Immature natural killer cell (primary cell): ENCODE results near the gene TFCP2L1. TPM values are rescaled to one million over a fixed set of nuclear protein-coding genes. Genes with fewer than 3 reads are reported as not detected.

Experiments
- DNase-seq, 3 donors: peaks; one replicate each; pipeline ENCODE4 v3.0.0; 2022; ENCODE audit warnings: mixed read lengths in 1 of 3
- H3K27ac Mint-ChIP-seq, 6 donors: one replicate each; pipeline ENCODE4 v1.8.0; 2020; ENCODE audit warnings: mixed read lengths in 6 of 6, mild to moderate bottlenecking in 5 of 6, inconsistent platforms in 4 of 6, moderate library complexity in 3 of 6
- H3K27me3 Mint-ChIP-seq, 3 donors: one replicate each; pipeline ENCODE4 v1.8.0; 2020 to 2021; ENCODE audit warnings: low read depth in 3 of 3, mild to moderate bottlenecking in 3 of 3, mixed read lengths in 3 of 3, moderate library complexity in 3 of 3, inconsistent platforms in 1 of 3
- H3K36me3 Mint-ChIP-seq, 3 donors: one replicate each; pipeline ENCODE4 v1.8.0; 2020; ENCODE audit warnings: mixed read lengths in 3 of 3, inconsistent platforms in 2 of 3, mild to moderate bottlenecking in 2 of 3
- H3K4me1 Mint-ChIP-seq, 2 donors: one replicate each; pipeline ENCODE4 v1.8.0; 2020; ENCODE audit warnings: inconsistent platforms in 2 of 2, mild to moderate bottlenecking in 2 of 2, mixed read lengths in 2 of 2, moderate library complexity in 1 of 2
- H3K4me3 Mint-ChIP-seq, 5 donors: one replicate each; pipeline ENCODE4 v1.8.0; 2020; ENCODE audit warnings: mild to moderate bottlenecking in 5 of 5, mixed read lengths in 5 of 5, inconsistent platforms in 3 of 5, moderate library complexity in 3 of 5
- H3K9me3 Mint-ChIP-seq, 6 donors: one replicate each; pipeline ENCODE4 v1.8.0; 2020; ENCODE audit warnings: mild to moderate bottlenecking in 6 of 6, mixed read lengths in 6 of 6, inconsistent platforms in 4 of 6, moderate library complexity in 3 of 6
- polyA plus RNA-seq, 3 donors: library from polyadenylated mRNA; unstranded; fragments of 300-500 nt; fragmentation: Illumina TruSeq; gene quantifications; one replicate each; pipeline ENCODE4 v1.2.3, GENCODE V29; 2021

The TFCP2L1 gene
- polyA plus RNA-seq, 3 donors from 2014 or later = 0.02 to 0.14 TPM; not detected in 1

GRCh38 chr2:121248766-121249343 lies 36.1 kb downstream of the TFCP2L1 start:
- Mint-ChIP-seq H3K27me3 (peaks cover 0 to 2% (median 0%) of the 10 kb centered on the region in 3 donors), H3K4me1 (no peaks in the 10 kb centered on the region), H3K9me3 (no peaks in the 10 kb centered on the region), H3K27ac (no peak overlapping the region), H3K4me3 (no peak overlapping the region), H3K36me3 (no peaks in the 10 kb centered on the region)
- DNase-seq = no peak

DNA sequence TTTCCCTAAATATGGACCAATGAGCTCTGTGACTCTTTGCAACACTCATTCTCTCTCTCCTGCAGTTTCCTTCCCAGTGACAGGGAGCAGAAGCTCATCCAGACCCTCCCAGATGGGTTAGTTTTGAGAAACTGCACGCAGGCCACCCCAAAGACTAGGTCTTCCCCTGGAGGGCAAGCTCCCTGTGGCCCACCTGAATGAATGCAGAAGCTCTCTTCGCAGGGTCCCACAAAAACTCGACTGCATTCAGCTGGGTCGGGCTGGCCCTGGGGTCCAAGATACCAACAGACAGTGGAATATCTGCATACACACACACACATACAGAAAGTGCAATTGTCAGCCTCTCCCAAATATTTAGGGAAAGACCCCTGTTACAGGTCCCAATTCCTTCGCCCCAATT lies 37.0 kb downstream of the TFCP2L1 start:
- no peaks in the 10 kb centered on the region for H3K36me3 Mint-ChIP-seq

GRCh38 chr2:121247534-121247933 lies 37.5 kb downstream of the TFCP2L1 start:
- Mint-ChIP-seq H3K4me3 (no peak overlapping the region), H3K27ac (no peak overlapping the region)

More for the DNA sequence above, 37.0 kb downstream of the TFCP2L1 start:
- Mint-ChIP-seq H3K9me3 (no peaks in the 10 kb centered on the region), H3K27ac (no peak overlapping the region), H3K27me3 (peaks cover 0 to 2% (median 0%) of the 10 kb centered on the region in 3 donors), H3K4me1 (no peaks in the 10 kb centered on the region), H3K4me3 (no peak overlapping the region)
- DNase-seq = no peak

GRCh38 chr2:121246704-121247255 lies 38.2 kb downstream of the TFCP2L1 start:
- Mint-ChIP-seq H3K36me3 (no peaks in the 10 kb centered on the region), H3K4me3 (no peak overlapping the region), H3K27ac (no peak overlapping the region), H3K9me3 (no peaks in the 10 kb centered on the region), H3K4me1 (no peaks in the 10 kb centered on the region), H3K27me3 (peaks cover 0 to 2% (median 0%) of the 10 kb centered on the region in 3 donors)
- no peak for DNase-seq

More at GRCh38 chr2:121247534-121247933, 37.5 kb downstream of the TFCP2L1 start:
- H3K27me3 Mint-ChIP-seq = peaks cover 0 to 2% (median 0%) of the 10 kb centered on the region in 3 donors
- no peak for DNase-seq
- no peaks in the 10 kb centered on the region for H3K9me3 Mint-ChIP-seq
- H3K4me1 Mint-ChIP-seq = no peaks in the 10 kb centered on the region
- H3K36me3 Mint-ChIP-seq = no peaks in the 10 kb centered on the region

GRCh38 chr2:121245913-121246312 lies 39.1 kb downstream of the TFCP2L1 start:
- DNase-seq = no peak
- H3K4me3 Mint-ChIP-seq = no peak overlapping the region
- H3K4me1 Mint-ChIP-seq = no peaks in the 10 kb centered on the region
- no peak overlapping the region for H3K27ac Mint-ChIP-seq
- H3K27me3 Mint-ChIP-seq = peaks cover 0 to 2% (median 0%) of the 10 kb centered on the region in 3 donors
- H3K36me3 Mint-ChIP-seq = no peaks in the 10 kb centered on the region
- H3K9me3 Mint-ChIP-seq = no peaks in the 10 kb centered on the region

- no peaks in the 10 kb centered on the region for H3K36me3 Mint-ChIP-seq
- no peak for DNase-seq
- no peaks in the 10 kb centered on the region for H3K4me1 Mint-ChIP-seq
- no peak overlapping the region for H3K4me3 Mint-ChIP-seq
- H3K27ac Mint-ChIP-seq = no peak overlapping the region
- peaks cover 0 to 2% (median 0%) of the 10 kb centered on the region in 3 donors for H3K27me3 Mint-ChIP-seq
- no peaks in the 10 kb centered on the region for H3K9me3 Mint-ChIP-seq
Measured at GRCh38 chr2:121245120-121245820, 39.7 kb downstream of the TFCP2L1 start.

DNA sequence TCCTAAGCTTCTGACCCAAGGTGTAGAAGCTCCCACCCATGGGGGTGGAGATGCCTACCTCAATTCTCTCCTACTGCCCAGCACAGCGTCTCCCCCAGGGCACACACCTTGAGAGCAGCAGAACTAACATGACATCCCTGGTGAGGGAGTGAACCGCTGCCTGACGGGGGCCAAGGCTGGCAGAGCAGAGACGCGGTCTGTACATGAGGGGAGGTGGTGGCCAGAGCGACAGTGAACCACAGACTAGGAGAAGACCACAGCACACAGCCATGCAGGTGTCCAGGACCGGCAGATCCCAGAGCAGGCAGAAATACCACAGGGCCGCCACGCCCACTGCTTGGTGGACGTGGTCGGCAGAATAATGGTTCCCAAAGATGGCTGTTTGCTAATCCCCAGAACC lies 40.4 kb downstream of the TFCP2L1 start:
- Mint-ChIP-seq H3K9me3 (no peaks in the 10 kb centered on the region), H3K4me3 (no peak overlapping the region), H3K36me3 (no peaks in the 10 kb centered on the region), H3K27ac (no peak overlapping the region), H3K4me1 (no peaks in the 10 kb centered on the region), H3K27me3 (peaks cover 0 to 2% (median 0%) of the 10 kb centered on the region in 3 donors)
- DNase-seq = no peak

DNA sequence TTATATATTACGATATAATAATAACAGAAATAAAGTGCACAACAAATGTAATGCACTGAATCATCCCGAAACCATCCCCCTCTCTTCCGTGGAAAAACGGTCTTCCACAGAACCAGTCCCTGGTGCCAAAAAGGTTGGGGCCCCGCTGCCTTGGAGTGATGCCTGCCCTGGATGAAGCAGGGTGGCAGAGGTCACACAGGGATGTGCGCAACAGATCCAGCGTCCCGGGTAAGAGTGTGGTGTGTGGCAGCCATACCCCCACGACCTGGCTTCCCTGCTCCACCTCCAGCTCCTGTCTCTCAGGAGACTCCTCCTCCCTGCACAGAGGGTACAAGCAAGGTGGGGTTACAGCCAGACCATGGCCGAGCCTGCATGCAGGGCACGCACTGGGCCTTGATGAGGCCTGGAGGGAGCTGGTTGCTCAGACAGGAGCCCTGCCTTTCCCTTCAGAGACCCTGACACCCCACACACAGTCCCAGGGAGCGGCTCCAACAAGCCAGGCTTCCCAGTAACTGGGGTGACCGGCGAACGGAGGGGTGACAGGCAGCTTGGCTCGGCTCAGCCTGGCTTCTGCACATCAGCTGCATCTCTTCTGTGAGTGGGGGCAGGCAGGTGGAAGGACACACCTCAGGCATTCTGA lies 41.1 kb downstream of the TFCP2L1 start:
- Mint-ChIP-seq H3K9me3 (no peaks in the 10 kb centered on the region), H3K36me3 (no peaks in the 10 kb centered on the region), H3K4me1 (no peaks in the 10 kb centered on the region), H3K4me3 (no peak overlapping the region), H3K27ac (no peak overlapping the region), H3K27me3 (peaks cover 0 to 2% (median 0%) of the 10 kb centered on the region in 3 donors)
- no peak for DNase-seq

DNA sequence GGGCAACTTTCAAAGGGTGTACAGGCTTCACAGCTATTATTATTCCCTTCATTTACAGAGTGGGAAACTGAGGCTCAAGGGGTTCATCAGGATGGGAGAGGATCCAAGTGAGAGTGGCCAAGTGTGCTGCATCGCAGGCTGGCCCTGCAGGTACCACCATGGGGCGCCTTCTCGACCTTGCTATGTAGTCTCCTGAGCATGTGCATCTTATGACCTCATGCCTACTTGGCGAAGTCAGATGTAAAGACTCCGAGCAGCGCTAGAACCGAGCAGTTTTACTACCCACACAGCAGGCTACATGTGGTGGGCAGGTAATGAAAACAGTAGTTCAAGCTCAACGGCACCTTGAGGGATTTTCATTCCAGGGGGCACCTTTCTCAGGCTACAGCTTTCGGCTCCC lies 42.0 kb downstream of the TFCP2L1 start:
- H3K36me3 Mint-ChIP-seq = no peaks in the 10 kb centered on the region
- H3K27me3 Mint-ChIP-seq = peaks cover 0 to under 1% (median 0%) of the 10 kb centered on the region in 3 donors
- no peak overlapping the region for H3K4me3 Mint-ChIP-seq
- DNase-seq = no peak
- no peak overlapping the region for H3K27ac Mint-ChIP-seq
- H3K4me1 Mint-ChIP-seq = no peaks in the 10 kb centered on the region
- H3K9me3 Mint-ChIP-seq = no peaks in the 10 kb centered on the region

- no peaks in the 10 kb centered on the region for H3K4me1 Mint-ChIP-seq
- no peaks in the 10 kb centered on the region for H3K27me3 Mint-ChIP-seq
- no peak for DNase-seq
- no peak overlapping the region for H3K4me3 Mint-ChIP-seq
- no peaks in the 10 kb centered on the region for H3K36me3 Mint-ChIP-seq
- H3K27ac Mint-ChIP-seq = no peak overlapping the region
- H3K9me3 Mint-ChIP-seq = no peaks in the 10 kb centered on the region
Measured at GRCh38 chr2:121242175-121242875, 42.7 kb downstream of the TFCP2L1 start.

- Mint-ChIP-seq H3K4me1 (no peaks in the 10 kb centered on the region), H3K4me3 (no peak overlapping the region), H3K27me3 (no peaks in the 10 kb centered on the region), H3K36me3 (no peaks in the 10 kb centered on the region), H3K9me3 (no peaks in the 10 kb centered on the region), H3K27ac (no peak overlapping the region)
- DNase-seq = no peak
Measured at GRCh38 chr2:121241466-121241865, 43.5 kb downstream of the TFCP2L1 start.

DNA sequence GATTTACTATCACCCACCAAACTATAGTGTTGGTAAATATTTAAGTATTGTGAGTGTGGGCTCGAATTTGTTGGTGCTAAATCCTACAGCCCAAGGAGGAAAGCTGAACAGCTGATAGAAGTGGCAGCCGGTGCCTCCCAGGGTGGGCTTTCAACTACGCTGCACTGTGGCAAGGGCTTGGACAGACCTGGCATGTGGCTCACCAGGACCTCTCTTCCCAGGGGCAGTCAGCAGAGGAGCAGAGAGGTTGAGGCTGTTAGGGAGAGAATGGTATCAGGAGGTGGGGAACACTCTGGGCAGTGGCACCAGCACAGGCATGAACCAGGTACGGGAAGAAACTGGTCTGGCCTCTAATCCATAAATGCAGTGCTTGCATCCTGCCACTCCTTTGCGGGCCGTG lies 44.6 kb downstream of the TFCP2L1 start:
- H3K27ac Mint-ChIP-seq = no peak overlapping the region
- H3K4me3 Mint-ChIP-seq = no peak overlapping the region
- no peaks in the 10 kb centered on the region for H3K9me3 Mint-ChIP-seq
- H3K4me1 Mint-ChIP-seq = no peaks in the 10 kb centered on the region
- DNase-seq = no peak
- H3K36me3 Mint-ChIP-seq = no peaks in the 10 kb centered on the region
- H3K27me3 Mint-ChIP-seq = peaks cover 0 to 2% (median 0%) of the 10 kb centered on the region in 3 donors

GRCh38 chr2:121239969-121240368 lies 45.0 kb downstream of the TFCP2L1 start:
- no peak overlapping the region for H3K27ac Mint-ChIP-seq
- no peak for DNase-seq
- H3K4me1 Mint-ChIP-seq = no peaks in the 10 kb centered on the region
- H3K9me3 Mint-ChIP-seq = no peaks in the 10 kb centered on the region
- H3K36me3 Mint-ChIP-seq = no peaks in the 10 kb centered on the region
- no peak overlapping the region for H3K4me3 Mint-ChIP-seq
- H3K27me3 Mint-ChIP-seq = peaks cover 0 to 2% (median 0%) of the 10 kb centered on the region in 3 donors

- no peak overlapping the region for H3K4me3 Mint-ChIP-seq
- no peak for DNase-seq
- H3K4me1 Mint-ChIP-seq = no peaks in the 10 kb centered on the region
- peaks cover 0 to 2% (median 0%) of the 10 kb centered on the region in 3 donors for H3K27me3 Mint-ChIP-seq
- no peaks in the 10 kb centered on the region for H3K36me3 Mint-ChIP-seq
- H3K27ac Mint-ChIP-seq = no peak overlapping the region
- H3K9me3 Mint-ChIP-seq = no peaks in the 10 kb centered on the region
Measured at GRCh38 chr2:121239471-121239870, 45.5 kb downstream of the TFCP2L1 start.
